Measurements from ENCODE around the gene TACC2.
A peak's percentile ranks its signal among the peaks of the same experiment; 100 is the strongest.
"Not testable (repeated sequence)": the region's sequence is repeated elsewhere in the genome, so short reads cannot be mapped to it uniquely, and the experiment has no call there.

The TACC2 gene

DNA sequence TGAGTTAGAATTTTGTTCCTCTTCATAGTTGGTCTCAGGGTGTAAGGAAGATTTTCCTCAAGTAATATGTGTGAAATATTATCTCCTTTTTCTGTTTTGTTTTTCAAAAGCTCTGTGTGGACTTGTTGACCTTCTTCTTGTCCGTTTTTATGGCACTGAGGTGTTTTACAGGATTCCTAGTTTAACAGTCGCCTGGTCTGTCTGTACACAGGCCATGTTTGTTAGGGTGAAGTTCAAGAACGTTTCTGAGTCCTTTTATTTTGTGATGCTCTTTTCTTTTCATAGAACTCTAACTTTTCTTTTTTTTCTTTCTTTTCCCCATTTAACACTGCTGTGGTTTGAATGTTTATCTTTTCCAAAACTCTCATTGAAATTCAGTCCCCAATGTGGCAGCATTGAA is 18.5 kb downstream of the TACC2 start:
- Histone ChIP-seq H3K4me1 (ENCODE audit: control insufficient read depth in 2 of 2, insufficient read depth in 2 of 2, low read length in 2 of 2) (peaks cover 0 to 4% of the 10 kb centered on the region in 2 donors), H3K9ac (ENCODE audit: low read depth in 1 of 2, low read length in 2 of 2) (no peak overlapping the region), H3K4me3 (ENCODE audit: low read length in 2 of 2) (no peak overlapping the region), H3K9me3 (ENCODE audit: control insufficient read depth in 2 of 2, low read length in 2 of 2) (no peaks in the 10 kb centered on the region), H3K27me3 (ENCODE audit: control insufficient read depth in 2 of 2, insufficient read depth in 2 of 2, low read length in 2 of 2) (no peaks in the 10 kb centered on the region), H3K27ac (ENCODE audit: low read depth in 2 of 2, low read length in 2 of 2) (no peak overlapping the region), H3K36me3 (ENCODE audit: control insufficient read depth in 2 of 2, insufficient read depth in 2 of 2, low read length in 2 of 2) (no peaks in the 10 kb centered on the region)

DNA sequence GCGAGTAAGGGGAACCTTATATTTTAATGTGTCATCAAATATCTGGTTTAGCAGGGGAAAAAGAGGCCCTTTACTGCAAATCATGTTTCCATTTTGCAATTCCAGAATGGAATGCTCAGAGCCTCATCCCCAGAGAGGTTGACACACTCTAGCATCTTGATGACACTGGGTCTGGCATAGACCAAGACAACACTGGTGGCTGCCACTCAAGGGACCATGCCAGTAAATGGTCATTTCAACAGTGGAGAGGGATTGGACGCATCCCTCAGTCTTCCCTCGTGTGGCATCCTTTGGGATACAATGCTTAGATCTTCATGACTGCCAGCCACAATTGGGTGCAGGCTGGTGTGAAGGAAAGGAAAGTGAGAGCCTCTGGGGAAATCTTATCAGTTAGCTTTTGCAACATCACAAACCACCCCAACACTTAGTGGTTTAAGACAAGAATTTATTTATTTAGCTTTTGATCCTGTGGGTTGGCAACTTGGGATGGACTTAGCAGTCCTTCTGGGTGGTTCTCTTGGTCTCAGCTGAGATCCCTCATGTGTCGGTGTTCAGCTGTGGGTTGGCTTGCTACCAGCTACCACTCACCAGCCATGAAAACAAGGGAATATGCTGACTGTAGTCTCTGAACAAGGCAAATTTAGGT is 21.6 kb downstream of the TACC2 start:
- Histone ChIP-seq H3K36me3 (ENCODE audit: control insufficient read depth in 2 of 2, insufficient read depth in 2 of 2, low read length in 2 of 2) (no peaks in the 10 kb centered on the region), H3K27ac (ENCODE audit: low read depth in 2 of 2, low read length in 2 of 2) (no peak overlapping the region), H3K9ac (ENCODE audit: low read depth in 1 of 2, low read length in 2 of 2) (no peak overlapping the region), H3K9me3 (ENCODE audit: control insufficient read depth in 2 of 2, low read length in 2 of 2) (no peaks in the 10 kb centered on the region), H3K4me3 (ENCODE audit: low read length in 2 of 2) (no peak overlapping the region), H3K4me1 (ENCODE audit: control insufficient read depth in 2 of 2, insufficient read depth in 2 of 2, low read length in 2 of 2) (peaks cover 0 to 8% of the 10 kb centered on the region in 2 donors), H3K27me3 (ENCODE audit: control insufficient read depth in 2 of 2, insufficient read depth in 2 of 2, low read length in 2 of 2) (no peaks in the 10 kb centered on the region)

DNA sequence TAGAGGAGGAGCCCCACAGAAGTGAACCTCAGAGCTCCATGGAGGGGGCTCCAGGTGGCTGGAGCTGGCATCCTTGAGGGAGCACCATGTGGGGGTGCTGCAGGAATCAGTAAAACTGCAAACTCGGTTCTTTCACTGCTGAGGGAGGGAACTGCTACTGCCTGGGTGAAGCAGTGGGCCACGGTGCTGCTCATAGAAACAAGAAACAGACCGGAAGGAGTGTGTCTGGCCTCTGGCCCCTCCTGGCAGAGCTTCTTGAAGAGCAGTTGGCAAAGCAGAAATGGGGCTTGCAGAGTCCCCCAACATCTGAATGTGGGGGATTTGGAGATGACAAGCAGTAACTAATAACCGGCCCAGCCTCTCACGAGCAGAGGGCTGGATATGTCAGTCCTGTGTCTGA is 23.8 kb downstream of the TACC2 start:
- Histone ChIP-seq H3K27me3 (ENCODE audit: control insufficient read depth in 2 of 2, insufficient read depth in 2 of 2, low read length in 2 of 2) (no peaks in the 10 kb centered on the region), H3K36me3 (ENCODE audit: control insufficient read depth in 2 of 2, insufficient read depth in 2 of 2, low read length in 2 of 2) (no peaks in the 10 kb centered on the region), H3K9me3 (ENCODE audit: control insufficient read depth in 2 of 2, low read length in 2 of 2) (no peaks in the 10 kb centered on the region), H3K27ac (ENCODE audit: low read depth in 2 of 2, low read length in 2 of 2) (no peak overlapping the region), H3K4me1 (ENCODE audit: control insufficient read depth in 2 of 2, insufficient read depth in 2 of 2, low read length in 2 of 2) (peaks cover 0 to 6% of the 10 kb centered on the region in 2 donors), H3K4me3 (ENCODE audit: low read length in 2 of 2) (no peak overlapping the region), H3K9ac (ENCODE audit: low read depth in 1 of 2, low read length in 2 of 2) (no peak overlapping the region)

DNA sequence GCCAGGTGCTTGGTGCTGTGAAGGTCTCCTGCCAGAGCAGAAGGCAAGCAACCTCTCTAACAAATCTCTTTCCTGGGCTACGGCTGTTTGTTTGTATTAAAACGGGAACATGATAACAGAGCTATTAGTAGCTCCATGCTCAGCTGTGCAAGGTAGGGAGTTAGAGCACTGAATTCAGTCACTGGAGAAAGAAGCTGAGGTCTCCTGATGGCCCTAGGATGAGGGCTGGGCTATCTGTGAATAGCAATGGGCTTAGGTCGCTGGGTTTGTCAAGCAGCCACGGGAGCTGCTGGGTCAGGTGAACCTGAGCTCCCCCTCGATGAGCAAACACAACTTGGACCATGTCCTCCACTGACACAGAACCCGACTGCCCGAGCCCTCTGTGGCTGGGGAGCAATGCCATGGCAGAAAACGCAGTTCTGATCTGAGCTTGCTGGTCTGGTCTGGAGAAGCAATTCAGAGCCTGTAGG is 24.4 kb downstream of the TACC2 start:
- peaks cover 0 to 8% of the 10 kb centered on the region in 2 donors for H3K4me1 ChIP-seq (ENCODE audit: control insufficient read depth in 2 of 2, insufficient read depth in 2 of 2, low read length in 2 of 2)
- H3K4me3 ChIP-seq (ENCODE audit: low read length in 2 of 2) = no peak overlapping the region
- no peak overlapping the region for H3K27ac ChIP-seq (ENCODE audit: low read depth in 2 of 2, low read length in 2 of 2)
- no peaks in the 10 kb centered on the region for H3K9me3 ChIP-seq (ENCODE audit: control insufficient read depth in 2 of 2, low read length in 2 of 2)
- no peaks in the 10 kb centered on the region for H3K27me3 ChIP-seq (ENCODE audit: control insufficient read depth in 2 of 2, insufficient read depth in 2 of 2, low read length in 2 of 2)
- H3K36me3 ChIP-seq (ENCODE audit: control insufficient read depth in 2 of 2, insufficient read depth in 2 of 2, low read length in 2 of 2) = no peaks in the 10 kb centered on the region
- no peak overlapping the region for H3K9ac ChIP-seq (ENCODE audit: low read depth in 1 of 2, low read length in 2 of 2)

- no peak overlapping the region for H3K9ac ChIP-seq (ENCODE audit: low read depth in 1 of 2, low read length in 2 of 2)
- H3K36me3 ChIP-seq (ENCODE audit: control insufficient read depth in 2 of 2, insufficient read depth in 2 of 2, low read length in 2 of 2) = no peaks in the 10 kb centered on the region
- H3K27ac ChIP-seq (ENCODE audit: low read depth in 2 of 2, low read length in 2 of 2) = peak overlapping the region; percentile 56 to 58
- H3K4me3 ChIP-seq (ENCODE audit: low read length in 2 of 2) = no peak overlapping the region
- H3K27me3 ChIP-seq (ENCODE audit: control insufficient read depth in 2 of 2, insufficient read depth in 2 of 2, low read length in 2 of 2) = no peaks in the 10 kb centered on the region
- H3K4me1 ChIP-seq (ENCODE audit: control insufficient read depth in 2 of 2, insufficient read depth in 2 of 2, low read length in 2 of 2) = peaks cover 4 to 13% of the 10 kb centered on the region in 2 donors
- H3K9me3 ChIP-seq (ENCODE audit: control insufficient read depth in 2 of 2, low read length in 2 of 2) = no peaks in the 10 kb centered on the region
Observed at GRCh38 chr10:122014652-122015248, 25.8 kb downstream of the TACC2 start.

DNA sequence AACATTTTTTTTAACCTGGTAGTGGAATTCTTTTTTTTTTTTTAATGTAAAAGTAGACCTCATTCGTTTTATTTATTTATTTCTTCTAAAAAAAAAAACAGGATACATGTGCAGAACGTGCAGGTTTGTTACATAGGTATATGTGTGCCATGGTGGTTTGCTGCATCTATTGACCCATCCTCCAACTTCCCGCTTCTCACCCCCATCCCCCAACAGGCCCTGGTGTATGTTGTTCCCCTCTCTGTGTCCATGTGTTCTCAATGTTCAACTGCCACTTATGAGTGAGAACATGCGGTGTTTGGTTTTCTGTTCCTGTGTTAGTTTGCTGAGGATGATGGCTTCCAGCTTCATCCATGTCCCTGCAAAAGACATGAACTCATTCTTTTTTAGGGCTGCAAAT is 29.0 kb downstream of the TACC2 start:
- H3K9ac ChIP-seq (ENCODE audit: low read depth in 1 of 2, low read length in 2 of 2); H3K4me3 ChIP-seq (ENCODE audit: low read length in 2 of 2); H3K9me3 ChIP-seq (ENCODE audit: control insufficient read depth in 2 of 2, low read length in 2 of 2); H3K27me3 ChIP-seq (ENCODE audit: control insufficient read depth in 2 of 2, insufficient read depth in 2 of 2, low read length in 2 of 2); H3K36me3 ChIP-seq (ENCODE audit: control insufficient read depth in 2 of 2, insufficient read depth in 2 of 2, low read length in 2 of 2): not testable (repeated sequence)
- Histone ChIP-seq H3K27ac (ENCODE audit: low read depth in 2 of 2, low read length in 2 of 2) (peak overlapping the region; percentile 91 to 93), H3K4me1 (ENCODE audit: control insufficient read depth in 2 of 2, insufficient read depth in 2 of 2, low read length in 2 of 2) (peaks cover 4 to 21% of the 10 kb centered on the region in 2 donors)

DNA sequence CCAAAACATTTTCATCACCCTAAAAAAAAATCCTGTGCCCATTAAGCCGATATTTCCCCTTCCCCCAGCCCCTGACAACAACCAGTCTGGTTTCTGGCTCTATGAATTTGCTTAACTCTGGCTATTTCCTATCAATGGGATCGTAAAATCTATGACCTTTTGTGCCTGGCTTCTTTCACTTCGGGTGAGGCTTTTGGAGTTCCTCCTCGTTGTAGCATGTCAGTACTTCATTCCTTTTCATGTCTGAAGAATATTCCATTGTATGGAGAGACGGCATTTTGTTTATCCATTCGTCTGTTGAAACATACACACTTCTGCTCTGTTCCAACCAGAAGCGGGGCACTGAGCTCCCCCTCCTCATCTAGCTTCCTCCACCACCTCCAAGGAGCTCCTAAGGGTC is 29.5 kb downstream of the TACC2 start:
- no peaks in the 10 kb centered on the region for H3K9me3 ChIP-seq (ENCODE audit: control insufficient read depth in 2 of 2, low read length in 2 of 2)
- peak overlapping the region; percentile 77 to 80 for H3K9ac ChIP-seq (ENCODE audit: low read depth in 1 of 2, low read length in 2 of 2)
- no peaks in the 10 kb centered on the region for H3K27me3 ChIP-seq (ENCODE audit: control insufficient read depth in 2 of 2, insufficient read depth in 2 of 2, low read length in 2 of 2)
- H3K4me3 ChIP-seq (ENCODE audit: low read length in 2 of 2) = peak overlapping the region; percentile 74 to 75
- H3K36me3 ChIP-seq (ENCODE audit: control insufficient read depth in 2 of 2, insufficient read depth in 2 of 2, low read length in 2 of 2) = no peaks in the 10 kb centered on the region
- H3K4me1 ChIP-seq (ENCODE audit: control insufficient read depth in 2 of 2, insufficient read depth in 2 of 2, low read length in 2 of 2) = peaks cover 4 to 21% of the 10 kb centered on the region in 2 donors
- peak overlapping the region; percentile 91 to 93 for H3K27ac ChIP-seq (ENCODE audit: low read depth in 2 of 2, low read length in 2 of 2)

DNA sequence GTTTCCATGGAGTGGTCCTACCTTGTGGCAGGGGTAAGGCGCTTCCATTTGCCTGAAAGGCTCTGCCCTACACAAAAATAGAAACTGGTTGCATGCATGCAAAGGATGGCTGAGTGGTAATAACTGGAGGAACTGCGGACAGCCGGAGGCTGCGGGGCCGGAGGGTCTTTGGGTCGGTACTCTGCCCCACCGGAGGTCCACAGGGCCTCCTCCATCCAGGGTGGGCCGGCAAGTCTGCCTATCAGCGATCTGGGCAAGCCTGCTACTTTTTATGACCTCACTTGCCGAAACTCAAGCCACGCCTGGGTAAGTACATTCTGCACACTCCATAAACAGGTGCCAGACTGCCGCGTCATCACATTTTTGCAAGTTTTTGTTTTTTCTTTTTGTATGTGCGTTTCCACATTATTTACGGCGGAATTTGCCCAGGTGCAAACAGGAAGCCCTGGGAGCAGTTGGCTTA is 30.0 kb downstream of the TACC2 start:
- Histone ChIP-seq H3K4me3 (ENCODE audit: low read length in 2 of 2) (peak overlapping the region; percentile 74 to 75), H3K4me1 (ENCODE audit: control insufficient read depth in 2 of 2, insufficient read depth in 2 of 2, low read length in 2 of 2) (peaks cover 4 to 21% of the 10 kb centered on the region in 2 donors), H3K9ac (ENCODE audit: low read depth in 1 of 2, low read length in 2 of 2) (peak overlapping the region; percentile 77 to 80)

GRCh38 chr10:122019414-122019975 is 30.5 kb downstream of the TACC2 start:
- Histone ChIP-seq H3K27ac (ENCODE audit: low read depth in 2 of 2, low read length in 2 of 2) (peak overlapping the region; percentile 91 to 93), H3K9me3 (ENCODE audit: control insufficient read depth in 2 of 2, low read length in 2 of 2) (no peaks in the 10 kb centered on the region), H3K4me3 (ENCODE audit: low read length in 2 of 2) (peak overlapping the region; percentile 74 to 75), H3K9ac (ENCODE audit: low read depth in 1 of 2, low read length in 2 of 2) (peak overlapping the region; percentile 77 to 80), H3K4me1 (ENCODE audit: control insufficient read depth in 2 of 2, insufficient read depth in 2 of 2, low read length in 2 of 2) (peaks cover 4 to 19% of the 10 kb centered on the region in 2 donors), H3K36me3 (ENCODE audit: control insufficient read depth in 2 of 2, insufficient read depth in 2 of 2, low read length in 2 of 2) (no peaks in the 10 kb centered on the region), H3K27me3 (ENCODE audit: control insufficient read depth in 2 of 2, insufficient read depth in 2 of 2, low read length in 2 of 2) (no peaks in the 10 kb centered on the region)

More for the DNA sequence above, 30.0 kb downstream of the TACC2 start:
- Histone ChIP-seq H3K27me3 (ENCODE audit: control insufficient read depth in 2 of 2, insufficient read depth in 2 of 2, low read length in 2 of 2) (no peaks in the 10 kb centered on the region), H3K36me3 (ENCODE audit: control insufficient read depth in 2 of 2, insufficient read depth in 2 of 2, low read length in 2 of 2) (no peaks in the 10 kb centered on the region), H3K9me3 (ENCODE audit: control insufficient read depth in 2 of 2, low read length in 2 of 2) (no peaks in the 10 kb centered on the region), H3K27ac (ENCODE audit: low read depth in 2 of 2, low read length in 2 of 2) (peak overlapping the region; percentile 91 to 93)

- Histone ChIP-seq H3K27ac (ENCODE audit: low read depth in 2 of 2, low read length in 2 of 2) (peak overlapping the region; percentile 91 to 93), H3K36me3 (ENCODE audit: control insufficient read depth in 2 of 2, insufficient read depth in 2 of 2, low read length in 2 of 2) (no peaks in the 10 kb centered on the region)
Observed at GRCh38 chr10:122020226-122020625, 31.3 kb downstream of the TACC2 start.

More at GRCh38 chr10:122020226-122020625, 31.3 kb downstream of the TACC2 start:
- Histone ChIP-seq H3K4me1 (ENCODE audit: control insufficient read depth in 2 of 2, insufficient read depth in 2 of 2, low read length in 2 of 2) (peaks cover 4 to 16% of the 10 kb centered on the region in 2 donors), H3K27me3 (ENCODE audit: control insufficient read depth in 2 of 2, insufficient read depth in 2 of 2, low read length in 2 of 2) (no peaks in the 10 kb centered on the region), H3K9ac (ENCODE audit: low read depth in 1 of 2, low read length in 2 of 2) (peak overlapping the region in 1 of 2 donors; percentile 77), H3K4me3 (ENCODE audit: low read length in 2 of 2) (peak overlapping the region; percentile 74 to 75), H3K9me3 (ENCODE audit: control insufficient read depth in 2 of 2, low read length in 2 of 2) (no peaks in the 10 kb centered on the region)
